Measurements from ENCODE around the gene INTS3.
A peak's percentile ranks its signal among the peaks of the same experiment; 100 is the strongest.

INTS3 gene

GRCh38 chr1:153728305-153729066 is 636 bp downstream of the INTS3 start:
- TF ChIP-seq Cebpa-rat (IDR thresholded peaks at IDR 0.05) = no peak
- peaks cover 0 to 26% (median 12%) of the 10 kb centered on the region in 11 experiments; a peak in 16 of 22 replicates for H3K36me3 ChIP-seq
- peak overlapping the region; percentile 72 to 93 (median 86) for H3K4me3 ChIP-seq
- H3K27me3 ChIP-seq = no peaks in the 10 kb centered on the region
- H4K20me1 ChIP-seq = no peaks in the 10 kb centered on the region
- peaks cover 39 to 53% (median 43%) of the 10 kb centered on the region in 10 experiments for H3K4me1 ChIP-seq
- no peaks in the 10 kb centered on the region for H3K9me3 ChIP-seq (replicated peaks in 1 of 11)
- peak overlapping the region; percentile 95 to 100 (median 99) for H3K27ac ChIP-seq
- peak overlapping the region; percentile 97 to 100 (median 97) for H3K9ac ChIP-seq
- peak overlapping the region; percentile 88 to 100 (median 98) for H3K4me2 ChIP-seq

- peak overlapping the region; percentile 88 to 100 (median 98) for H3K4me2 ChIP-seq
Measured at GRCh38 chr1:153730468-153730988, 2.7 kb downstream of the INTS3 start.

GRCh38 chr1:153733970-153734369 is 6.1 kb downstream of the INTS3 start:
- no peak overlapping the region for H3K4me3 ChIP-seq
- peaks cover 24 to 64% (median 54%) of the 10 kb centered on the region in 10 experiments for H3K4me1 ChIP-seq
- no peak for TF ChIP-seq Cebpa-rat (IDR thresholded peaks at IDR 0.05)
- H3K9me3 ChIP-seq (replicated peaks in 1 of 11) = no peaks in the 10 kb centered on the region
- peaks cover 0 to 66% (median 35%) of the 10 kb centered on the region in 11 experiments; a peak in 21 of 22 replicates for H3K36me3 ChIP-seq
- H3K27me3 ChIP-seq = no peaks in the 10 kb centered on the region
- H3K27ac ChIP-seq = peak overlapping the region in 9 of 11 experiments; percentile 11 to 80 (median 62); a peak in 14 of 22 replicates
- H3K9ac ChIP-seq = peak overlapping the region in 6 of 11 experiments; percentile 14 to 51 (median 36); a peak in 9 of 22 replicates
- H3K4me2 ChIP-seq = peak overlapping the region in 8 of 11 experiments; percentile 45 to 86 (median 64); a peak in 15 of 22 replicates
- no peaks in the 10 kb centered on the region; a peak in 2 of 22 replicates for H4K20me1 ChIP-seq

More at GRCh38 chr1:153730468-153730988, 2.7 kb downstream of the INTS3 start:
- Histone ChIP-seq H3K27me3 (no peaks in the 10 kb centered on the region), H3K27ac (peak overlapping the region in 8 of 11 experiments; percentile 8 to 100 (median 98); a peak in 14 of 22 replicates), H3K36me3 (peaks cover 0 to 37% (median 22%) of the 10 kb centered on the region in 11 experiments; a peak in 16 of 22 replicates), H3K9me3 (replicated peaks in 1 of 11) (no peaks in the 10 kb centered on the region), H3K4me1 (peaks cover 46 to 73% (median 63%) of the 10 kb centered on the region in 10 experiments), H3K4me3 (peak overlapping the region in 4 of 10 experiments; percentile 76 to 93 (median 85); a peak in 2 of 20 replicates), H4K20me1 (no peaks in the 10 kb centered on the region; a peak in 2 of 22 replicates), H3K9ac (peak overlapping the region in 6 of 11 experiments; percentile 16 to 43 (median 26); a peak in 9 of 22 replicates)
- no peak for TF ChIP-seq Cebpa-rat (IDR thresholded peaks at IDR 0.05)

GRCh38 chr1:153734396-153735089 is 6.7 kb downstream of the INTS3 start:
- H3K4me1 ChIP-seq = peaks cover 18 to 58% (median 48%) of the 10 kb centered on the region in 10 experiments
- peak overlapping the region in 9 of 11 experiments; percentile 14 to 51 (median 35); a peak in 13 of 22 replicates for H3K9ac ChIP-seq
- no peaks in the 10 kb centered on the region for H3K27me3 ChIP-seq
- H4K20me1 ChIP-seq = no peaks in the 10 kb centered on the region; a peak in 2 of 22 replicates
- H3K4me2 ChIP-seq = peak overlapping the region in 10 of 11 experiments; percentile 2 to 86 (median 56); a peak in 17 of 22 replicates
- H3K9me3 ChIP-seq (replicated peaks in 1 of 11) = no peaks in the 10 kb centered on the region
- no peak overlapping the region for H3K4me3 ChIP-seq
- H3K27ac ChIP-seq = peak overlapping the region in 10 of 11 experiments; percentile 11 to 80 (median 61); a peak in 15 of 22 replicates
- peak in 5 of 11 experiments; percentile 12 to 51 (median 29); a peak in 3 of 22 replicates for TF ChIP-seq Cebpa-rat (IDR thresholded peaks at IDR 0.05)
- peaks cover 0 to 72% (median 40%) of the 10 kb centered on the region in 11 experiments; a peak in 21 of 22 replicates for H3K36me3 ChIP-seq

GRCh38 chr1:153735090-153735420 is 7.2 kb downstream of the INTS3 start:
- TF ChIP-seq Cebpa-rat (IDR thresholded peaks at IDR 0.05) = no peak
- peaks cover 4 to 77% (median 45%) of the 10 kb centered on the region in 11 experiments for H3K36me3 ChIP-seq
- peak overlapping the region in 10 of 11 experiments; percentile 2 to 86 (median 56); a peak in 16 of 22 replicates for H3K4me2 ChIP-seq

GRCh38 chr1:153741986-153742385 is 14.1 kb downstream of the INTS3 start:
- no peak for TF ChIP-seq Cebpa-rat (IDR thresholded peaks at IDR 0.05)
- peaks cover 60 to 99% (median 90%) of the 10 kb centered on the region in 11 experiments for H3K36me3 ChIP-seq
- peaks cover 18 to 38% (median 30%) of the 10 kb centered on the region in 10 experiments for H3K4me1 ChIP-seq
- no peak overlapping the region for H3K4me3 ChIP-seq
- peak overlapping the region; percentile 28 to 71 (median 57) for H3K4me2 ChIP-seq
- H3K9me3 ChIP-seq (replicated peaks in 1 of 11) = no peaks in the 10 kb centered on the region
- H3K9ac ChIP-seq = no peak overlapping the region
- peaks cover 0 to 16% (median 0%) of the 10 kb centered on the region in 11 experiments; a peak in 2 of 22 replicates for H4K20me1 ChIP-seq
- H3K27ac ChIP-seq = peak overlapping the region in 4 of 11 experiments; percentile 5 to 55 (median 30); a peak in 6 of 22 replicates
- no peaks in the 10 kb centered on the region for H3K27me3 ChIP-seq

More at GRCh38 chr1:153735090-153735420, 7.2 kb downstream of the INTS3 start:
- Histone ChIP-seq H3K4me3 (no peak overlapping the region), H3K27me3 (no peaks in the 10 kb centered on the region), H3K9me3 (replicated peaks in 1 of 11) (no peaks in the 10 kb centered on the region), H3K27ac (peak overlapping the region in 9 of 11 experiments; percentile 25 to 80 (median 60); a peak in 14 of 22 replicates), H4K20me1 (no peaks in the 10 kb centered on the region; a peak in 2 of 22 replicates), H3K4me1 (peaks cover 13 to 53% (median 43%) of the 10 kb centered on the region in 10 experiments), H3K9ac (peak overlapping the region in 6 of 11 experiments; percentile 9 to 51 (median 38); a peak in 8 of 22 replicates)

GRCh38 chr1:153742411-153743142 is 14.7 kb downstream of the INTS3 start:
- TF ChIP-seq Cebpa-rat (IDR thresholded peaks at IDR 0.05) = no peak
- peaks cover 18 to 38% (median 30%) of the 10 kb centered on the region in 10 experiments for H3K4me1 ChIP-seq
- no peak overlapping the region for H3K9ac ChIP-seq
- peaks cover 66 to 99% (median 90%) of the 10 kb centered on the region in 11 experiments for H3K36me3 ChIP-seq
- no peaks in the 10 kb centered on the region for H3K27me3 ChIP-seq
- H3K9me3 ChIP-seq (replicated peaks in 1 of 11) = no peaks in the 10 kb centered on the region
- H3K4me2 ChIP-seq = peak overlapping the region; percentile 28 to 71 (median 57)
- H3K27ac ChIP-seq = peak overlapping the region in 5 of 11 experiments; percentile 13 to 41 (median 29); a peak in 6 of 22 replicates
- H3K4me3 ChIP-seq = no peak overlapping the region
- peaks cover 0 to 16% (median 0%) of the 10 kb centered on the region in 11 experiments; a peak in 2 of 22 replicates for H4K20me1 ChIP-seq
